Right lobe of liver (tissue), 4 donors: Measurements from ENCODE around the gene ACP3.

Experiments
- CTCF ChIP-seq, 4 donors: fragments of 200-600 bp in 3 of 4; fragments of 450-650 bp in 1 of 4; IDR thresholded peaks; one replicate each; pipeline versions ENCODE4 v1.5.1 to v1.8.0; 2016 to 2022; ENCODE audit warnings: antibody characterized with exemption in 4 of 4, mild to moderate bottlenecking in 2 of 4
- POLR2A ChIP-seq: fragments of 450-650 bp; IDR thresholded peaks from one replicate; pipeline ENCODE4 v1.6.1; 2017; ENCODE audit warnings: antibody characterized with exemption, mild to moderate bottlenecking
- donor health status: DM: no; HTN: no; CAD: no.
- donor health status: DM: no; HTN: no; CAD: no.
- donor health status: DM: no; HTN: yes; CAD: no.

GRCh38 chr3:132283440-132283839, 33.8 kb upstream of the ACP3 start:
- TF ChIP-seq CTCF (IDR thresholded peaks at IDR 0.05) (no peak), POLR2A (no peak)
